Measurements from ENCODE around the gene CDH26. TPM values are rescaled to one million over a fixed set of nuclear protein-coding genes. Genes with fewer than 3 reads are reported as not detected.
"Not testable (repeated sequence)": the region's sequence is repeated elsewhere in the genome, so short reads cannot be mapped to it uniquely, and the experiment has no call there.

CDH26 gene
- total RNA-seq, 1 donor from 2014 or later, result 0.41 TPM

- Mint-ChIP-seq H3K4me1 (ENCODE audit: low read depth) (no peaks in the 10 kb centered on the region), H3K36me3 (ENCODE audit: low read depth) (no peaks in the 10 kb centered on the region), H3K9me3 (peaks cover 12% of the 10 kb centered on the region), H3K27me3 (ENCODE audit: insufficient read depth) (peaks cover 2% of the 10 kb centered on the region), H3K4me3 (no peak overlapping the region), H3K27ac (no peak overlapping the region)
- intact Hi-C loops (cut with micrococcal nuclease), result no loop called here
- no peak for DNase-seq (ENCODE audit: low spot score)
Measured at GRCh38 chr20:60035486-60035885, 77.3 kb downstream of the CDH26 start.

DNA sequence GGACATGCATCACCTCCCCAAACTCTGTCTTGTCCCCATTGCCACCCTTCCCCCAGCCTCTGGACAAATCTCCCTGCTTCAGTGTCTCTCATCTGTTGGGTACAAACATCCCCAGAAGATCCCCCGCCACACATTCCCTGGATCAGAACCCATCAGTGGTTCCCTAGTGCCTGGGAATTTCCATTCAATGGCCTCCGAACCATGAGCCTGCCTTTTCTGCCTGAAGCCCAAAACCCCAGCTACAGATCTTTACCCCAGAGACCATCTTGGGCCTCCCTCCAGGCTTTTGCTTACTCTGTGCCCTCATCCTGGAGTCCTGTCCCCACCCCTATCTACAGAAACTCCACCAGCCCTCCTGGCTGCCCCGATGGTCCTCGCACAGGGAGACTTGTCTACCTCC lies 78.1 kb downstream of the CDH26 start:
- no peak for DNase-seq (ENCODE audit: low spot score)
- Mint-ChIP-seq H3K9me3 (peaks cover 12% of the 10 kb centered on the region), H3K4me1 (ENCODE audit: low read depth) (no peaks in the 10 kb centered on the region), H3K4me3 (no peak overlapping the region), H3K27ac (no peak overlapping the region), H3K36me3 (ENCODE audit: low read depth) (no peaks in the 10 kb centered on the region), H3K27me3 (ENCODE audit: insufficient read depth) (peaks cover 7% of the 10 kb centered on the region)
- intact Hi-C loops (cut with micrococcal nuclease), result no loop called here

- H3K27me3 Mint-ChIP-seq (ENCODE audit: insufficient read depth), result peaks cover 8% of the 10 kb centered on the region
Measured at GRCh38 chr20:60036746-60037499, 78.7 kb downstream of the CDH26 start.

GRCh38 chr20:60038400-60039008 lies 80.3 kb downstream of the CDH26 start:
- Mint-ChIP-seq H3K27me3 (ENCODE audit: insufficient read depth) (peaks cover 8% of the 10 kb centered on the region), H3K9me3 (peaks cover 12% of the 10 kb centered on the region), H3K4me3 (no peak overlapping the region), H3K27ac (no peak overlapping the region), H3K36me3 (ENCODE audit: low read depth) (no peaks in the 10 kb centered on the region), H3K4me1 (ENCODE audit: low read depth) (no peaks in the 10 kb centered on the region)
- no peak for DNase-seq (ENCODE audit: low spot score)
- intact Hi-C loops (cut with micrococcal nuclease), result no loop called here

More at GRCh38 chr20:60036746-60037499, 78.7 kb downstream of the CDH26 start:
- intact Hi-C loops (cut with micrococcal nuclease), result no loop called here
- H3K4me1 Mint-ChIP-seq (ENCODE audit: low read depth), result no peaks in the 10 kb centered on the region
- H3K27ac Mint-ChIP-seq, result no peak overlapping the region
- peaks cover 12% of the 10 kb centered on the region for H3K9me3 Mint-ChIP-seq
- no peak overlapping the region for H3K4me3 Mint-ChIP-seq
- DNase-seq (ENCODE audit: low spot score), result no peak
- H3K36me3 Mint-ChIP-seq (ENCODE audit: low read depth), result no peaks in the 10 kb centered on the region

GRCh38 chr20:60039526-60039925 lies 81.3 kb downstream of the CDH26 start:
- H3K4me3 Mint-ChIP-seq, result no peak overlapping the region
- no peak for DNase-seq (ENCODE audit: low spot score)
- intact Hi-C loops (cut with micrococcal nuclease), result no loop called here
- peaks cover 13% of the 10 kb centered on the region for H3K27me3 Mint-ChIP-seq (ENCODE audit: insufficient read depth)
- H3K4me1 Mint-ChIP-seq (ENCODE audit: low read depth), result no peaks in the 10 kb centered on the region
- no peaks in the 10 kb centered on the region for H3K36me3 Mint-ChIP-seq (ENCODE audit: low read depth)
- no peak overlapping the region for H3K27ac Mint-ChIP-seq
- H3K9me3 Mint-ChIP-seq, result peaks cover 12% of the 10 kb centered on the region

- intact Hi-C loops (cut with micrococcal nuclease), result no loop called here
- no peaks in the 10 kb centered on the region for H3K4me1 Mint-ChIP-seq (ENCODE audit: low read depth)
- no peaks in the 10 kb centered on the region for H3K36me3 Mint-ChIP-seq (ENCODE audit: low read depth)
- no peak for DNase-seq (ENCODE audit: low spot score)
- H3K27me3 Mint-ChIP-seq (ENCODE audit: insufficient read depth), result peaks cover 13% of the 10 kb centered on the region
- H3K4me3 Mint-ChIP-seq, result no peak overlapping the region
- H3K9me3 Mint-ChIP-seq, result peaks cover 10% of the 10 kb centered on the region
- H3K27ac Mint-ChIP-seq, result no peak overlapping the region
Measured at GRCh38 chr20:60040471-60041162, 82.4 kb downstream of the CDH26 start.

- H3K27me3 Mint-ChIP-seq (ENCODE audit: insufficient read depth), result peaks cover 13% of the 10 kb centered on the region
- H3K9me3 Mint-ChIP-seq; DNase-seq (ENCODE audit: low spot score); intact Hi-C loops (cut with micrococcal nuclease); H3K36me3 Mint-ChIP-seq (ENCODE audit: low read depth); H3K4me1 Mint-ChIP-seq (ENCODE audit: low read depth); H3K4me3 Mint-ChIP-seq; H3K27ac Mint-ChIP-seq: not testable (repeated sequence)
Measured at GRCh38 chr20:60041436-60042165, 83.4 kb downstream of the CDH26 start.

- Mint-ChIP-seq H3K9me3 (no peaks in the 10 kb centered on the region), H3K4me1 (ENCODE audit: low read depth) (no peaks in the 10 kb centered on the region), H3K27ac (no peak overlapping the region), H3K4me3 (no peak overlapping the region), H3K36me3 (ENCODE audit: low read depth) (no peaks in the 10 kb centered on the region), H3K27me3 (ENCODE audit: insufficient read depth) (peaks cover 10% of the 10 kb centered on the region)
- intact Hi-C loops (cut with micrococcal nuclease), result no loop called here
- DNase-seq (ENCODE audit: low spot score), result no peak
Measured at GRCh38 chr20:60043435-60043834, 85.2 kb downstream of the CDH26 start.

DNA sequence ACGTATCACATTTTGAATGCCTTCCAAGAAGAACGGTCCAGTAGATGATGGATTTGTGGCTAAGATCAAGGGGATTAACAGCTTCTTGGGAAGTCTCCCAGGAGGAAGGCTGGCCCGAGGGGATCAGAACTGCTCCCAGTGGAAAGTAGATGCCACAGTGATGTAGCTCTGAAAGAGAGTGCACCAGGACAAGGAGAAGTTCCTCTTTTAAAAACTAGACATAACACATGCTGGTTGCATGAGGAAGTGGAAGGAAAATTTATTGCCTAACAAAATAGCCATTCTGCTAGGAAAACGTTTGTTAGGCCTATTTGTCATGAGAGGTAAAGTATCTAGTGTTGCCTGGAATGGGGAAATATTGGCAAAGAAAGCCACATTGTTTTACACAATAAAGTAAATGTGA lies 87.8 kb downstream of the CDH26 start:
- intact Hi-C loops (cut with micrococcal nuclease), result no loop called here
- H3K36me3 Mint-ChIP-seq (ENCODE audit: low read depth), result no peaks in the 10 kb centered on the region

DNA sequence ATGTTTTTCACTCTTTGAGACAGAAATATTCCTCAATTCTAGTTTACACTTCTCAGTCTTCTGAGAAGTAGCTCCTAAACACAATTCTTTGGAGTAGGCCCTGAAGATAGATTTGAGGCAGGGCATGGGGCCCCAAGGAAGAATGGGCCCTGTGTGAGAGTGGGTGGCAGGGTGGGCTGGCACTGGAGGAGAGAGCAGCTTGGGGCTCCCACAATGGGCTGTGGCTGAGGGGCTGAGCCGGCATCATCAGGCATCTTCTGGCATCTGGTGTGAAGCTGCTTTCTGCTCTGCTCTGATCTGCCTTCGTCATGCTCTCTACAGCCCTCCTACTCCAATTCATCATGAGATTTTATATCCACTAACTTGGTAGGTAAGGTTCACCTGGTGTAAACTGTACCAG lies 88.2 kb downstream of the CDH26 start:
- Mint-ChIP-seq H3K27me3 (ENCODE audit: insufficient read depth) (peaks cover 7% of the 10 kb centered on the region), H3K4me1 (ENCODE audit: low read depth) (no peaks in the 10 kb centered on the region), H3K36me3 (ENCODE audit: low read depth) (no peaks in the 10 kb centered on the region), H3K27ac (no peak overlapping the region), H3K4me3 (no peak overlapping the region), H3K9me3 (no peaks in the 10 kb centered on the region)
- intact Hi-C loops (cut with micrococcal nuclease), result no loop called here
- DNase-seq (ENCODE audit: low spot score), result no peak

More for the DNA sequence above, 87.8 kb downstream of the CDH26 start:
- Mint-ChIP-seq H3K4me3 (no peak overlapping the region), H3K27ac (no peak overlapping the region), H3K4me1 (ENCODE audit: low read depth) (no peaks in the 10 kb centered on the region), H3K9me3 (no peaks in the 10 kb centered on the region), H3K27me3 (ENCODE audit: insufficient read depth) (peaks cover 11% of the 10 kb centered on the region)
- DNase-seq (ENCODE audit: low spot score), result no peak

DNA sequence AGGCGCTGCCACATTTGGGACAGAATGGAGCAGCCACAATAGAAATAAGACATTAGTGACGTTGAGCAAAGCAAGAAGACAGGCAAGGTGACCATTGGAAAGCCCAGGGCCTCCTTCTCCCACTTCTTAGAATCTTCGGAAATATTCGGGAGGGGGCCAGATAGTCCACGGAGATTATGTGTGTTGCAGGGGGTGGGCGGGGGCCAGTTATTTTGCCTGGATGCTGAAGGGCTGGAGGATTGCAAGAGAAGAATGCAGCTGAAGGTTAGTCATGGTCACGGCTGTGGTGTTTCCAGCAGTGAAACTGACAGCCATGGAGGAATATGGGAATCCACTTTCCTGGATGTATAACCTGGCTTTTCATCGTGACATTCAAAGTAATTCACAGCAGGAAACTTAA lies 88.6 kb downstream of the CDH26 start:
- H3K36me3 Mint-ChIP-seq (ENCODE audit: low read depth), result no peaks in the 10 kb centered on the region

DNA sequence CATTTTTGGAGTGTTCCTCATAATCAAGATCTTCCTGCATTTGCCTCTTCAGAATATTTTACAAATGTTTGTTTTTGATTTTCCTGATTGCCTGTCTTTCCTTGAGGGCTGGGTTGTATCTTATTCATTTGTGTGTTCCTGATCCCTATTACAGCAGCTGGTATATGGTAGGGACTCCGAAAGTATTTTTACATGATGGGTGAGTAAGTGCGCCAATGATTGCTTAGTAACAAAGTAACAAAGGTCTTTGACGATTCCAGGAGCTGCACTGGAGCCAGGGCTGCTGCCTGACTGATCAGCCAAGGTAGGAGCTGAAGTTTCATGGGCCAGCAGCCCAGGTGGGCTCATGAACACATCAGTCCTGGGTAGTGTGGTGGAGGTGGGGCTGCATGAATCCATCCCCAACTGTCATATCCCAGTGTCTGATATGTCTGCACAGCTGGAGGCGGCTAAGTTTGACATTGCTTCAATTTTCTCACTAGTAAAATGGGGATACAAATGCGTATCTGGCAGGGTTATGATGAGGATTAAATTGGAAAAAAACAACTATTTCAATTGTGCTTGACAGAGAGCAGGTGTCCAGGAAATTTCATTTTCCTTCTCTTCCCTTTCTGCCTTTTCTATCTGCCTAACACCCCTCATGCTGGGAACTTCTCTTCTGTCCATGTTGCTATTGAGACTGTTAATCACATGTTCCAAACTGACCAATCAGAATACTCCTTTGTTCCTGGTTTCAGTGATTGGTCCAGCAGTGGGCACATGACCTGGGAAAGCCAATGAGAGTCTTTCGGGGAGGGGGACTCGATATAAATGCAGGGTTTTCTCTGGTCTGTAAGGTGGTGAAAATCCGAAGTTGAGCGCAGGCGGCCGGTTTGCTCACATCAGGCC lies 90.7 kb downstream of the CDH26 start:
- no peak overlapping the region for H3K4me3 Mint-ChIP-seq
- H3K4me1 Mint-ChIP-seq (ENCODE audit: low read depth), result peaks cover 5% of the 10 kb centered on the region
- no peaks in the 10 kb centered on the region for H3K9me3 Mint-ChIP-seq
- no peak for DNase-seq (ENCODE audit: low spot score)
- H3K27ac Mint-ChIP-seq, result no peak overlapping the region
- peaks cover 11% of the 10 kb centered on the region for H3K27me3 Mint-ChIP-seq (ENCODE audit: insufficient read depth)
- no peaks in the 10 kb centered on the region for H3K36me3 Mint-ChIP-seq (ENCODE audit: low read depth)
- intact Hi-C loops (cut with micrococcal nuclease), result no loop called here

More for the DNA sequence above, 88.6 kb downstream of the CDH26 start:
- no peak for DNase-seq (ENCODE audit: low spot score)
- intact Hi-C loops (cut with micrococcal nuclease), result no loop called here
- Mint-ChIP-seq H3K27me3 (ENCODE audit: insufficient read depth) (peaks cover 11% of the 10 kb centered on the region), H3K9me3 (no peaks in the 10 kb centered on the region), H3K4me3 (no peak overlapping the region), H3K27ac (no peak overlapping the region), H3K4me1 (ENCODE audit: low read depth) (no peaks in the 10 kb centered on the region)

All from activated T-helper 1 cell treated with anti-CD3 and anti-CD28 coated beads, Interleukin-12 subunit alpha, Interleukin-12 subunit beta, Interleukin-2, Interleukin-4 antibody, amounts not matched to agents 30 ng/mL and 10 ng/mL and 1 ng/mL, durations not matched to agents 14 hours and 24 hours and 36 hours (primary cell).